NT2/D1 (cell line): ENCODE results near the gene USP7.

Source experiments
- DNase-seq: peaks from one replicate; pipeline ENCODE4 v3.0.0-alpha.2; 2011; ENCODE audit warnings: low read depth, low spot score
- H3K27me3 ChIP-seq: 2 replicates; pipeline ENCODE4 v1.6.0; 2011; ENCODE audit warnings: mild to moderate bottlenecking; ENCODE audit not compliant: insufficient read length, insufficient read depth
- H3K36me3 ChIP-seq: 2 replicates; pipeline ENCODE4 v1.6.1; 2011; ENCODE audit warnings: mild to moderate bottlenecking, low read length, mixed read lengths; ENCODE audit not compliant: insufficient read depth, insufficient read length
- H3K4me1 ChIP-seq: 2 replicates; pipeline ENCODE4 v1.5.1; 2011; ENCODE audit not compliant: insufficient read depth, insufficient read length
- H3K4me3 ChIP-seq: 2 replicates; pipeline ENCODE4 v1.5.1; 2011; ENCODE audit warnings: low read depth; ENCODE audit not compliant: insufficient read length
- H3K9ac ChIP-seq: 2 replicates; pipeline ENCODE4 v1.6.0; 2011; ENCODE audit warnings: low read depth; ENCODE audit not compliant: insufficient read length
- H3K9me3 ChIP-seq: 2 replicates; pipeline ENCODE4 v1.5.1; 2011; ENCODE audit warnings: mild to moderate bottlenecking, low read length; ENCODE audit not compliant: insufficient read depth
- SUZ12 ChIP-seq: IDR thresholded peaks from 2 replicates; pipeline ENCODE4 v1.6.1; 2011; ENCODE audit not compliant: insufficient read length, insufficient read depth; ENCODE audit errors: extremely low read depth
- YY1 ChIP-seq: IDR thresholded peaks from 2 replicates; pipeline ENCODE4 v1.6.1; 2011; ENCODE audit not compliant: insufficient read length, insufficient read depth
- ZNF274 ChIP-seq: IDR thresholded peaks from 2 replicates; pipeline ENCODE4 v1.6.1; 2011; ENCODE audit warnings: mild to moderate bottlenecking, low read depth, low read length

USP7 gene

DNA sequence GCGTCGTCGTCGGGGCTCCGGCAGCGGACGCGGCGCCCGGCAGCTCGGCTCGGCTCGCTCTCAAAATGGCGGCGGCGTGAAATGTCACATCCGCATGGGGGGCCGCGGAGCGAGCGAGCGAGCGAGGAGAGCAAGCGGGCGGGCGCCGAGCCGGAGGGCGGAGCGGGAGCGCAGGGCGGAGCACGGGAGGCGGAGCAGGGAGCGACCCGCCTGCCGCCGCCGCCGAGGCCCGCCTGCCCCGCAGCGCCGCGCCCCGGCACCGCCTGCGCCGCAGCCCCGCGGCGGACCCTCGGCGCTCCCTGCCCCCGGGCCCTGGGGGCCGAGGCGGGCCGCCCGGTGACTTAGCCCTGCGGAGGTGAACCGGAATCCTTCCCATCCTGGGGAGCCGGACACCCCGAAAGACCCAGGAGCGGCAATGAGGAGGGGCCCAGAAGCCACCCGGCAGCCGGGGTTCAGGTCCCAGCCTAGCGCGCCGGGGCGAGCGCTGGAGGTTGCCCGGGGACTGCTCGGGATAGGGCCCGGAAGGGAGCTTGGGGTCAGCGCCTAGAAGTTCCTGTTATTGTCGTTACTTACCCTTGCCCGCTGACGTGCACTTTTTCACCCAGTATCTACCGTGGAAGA lies at the start of gene USP7:
USP7 (minus strand) TSS at position 86 of the 621 bp plus-strand sequence. CDS start 621 bp downstream, outside the sequence.
- H3K4me3 ChIP-seq: peak within 1 kb of the TSS; percentile 89
- H3K9ac ChIP-seq: peak within 1 kb of the TSS; percentile 93
- TF ChIP-seq ZNF274 (no peak), YY1 (peak; percentile 55), SUZ12 (no peak)
- peaks cover 13% of the 10 kb centered on the region for H3K4me1 ChIP-seq
- peaks cover 12% of the 10 kb centered on the region for H3K27me3 ChIP-seq
- no peaks in the 10 kb centered on the region for H3K36me3 ChIP-seq
- DNase-seq: peak; percentile 89
- no peaks in the 10 kb centered on the region for H3K9me3 ChIP-seq

DNA sequence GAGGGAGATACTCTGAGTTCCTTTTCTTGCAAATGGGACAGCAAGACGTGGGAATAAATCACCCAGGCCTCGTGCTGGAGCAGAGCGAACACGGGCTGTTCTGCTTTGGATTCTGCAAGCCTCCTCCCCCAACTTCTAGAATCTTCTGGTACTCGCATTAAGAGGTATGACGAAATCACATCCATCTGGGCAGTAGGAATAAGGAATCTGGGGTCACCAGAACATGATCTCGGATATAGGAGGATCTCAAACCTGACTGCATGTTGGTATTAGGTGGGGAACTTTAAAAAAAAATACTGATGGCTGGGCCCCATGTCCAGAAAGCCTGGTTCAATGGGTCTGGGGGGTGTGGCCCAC lies 49.8 kb upstream of the USP7 start:
- DNase-seq: no peak
- H3K36me3 ChIP-seq: no peaks in the 10 kb centered on the region
- peaks cover 5% of the 10 kb centered on the region for H3K4me1 ChIP-seq
- H3K4me3 ChIP-seq: no peak overlapping the region
- peaks cover 11% of the 10 kb centered on the region for H3K9me3 ChIP-seq
- no peaks in the 10 kb centered on the region for H3K27me3 ChIP-seq
- no peak overlapping the region for H3K9ac ChIP-seq
- TF ChIP-seq YY1 (no peak), ZNF274 (no peak)

DNA sequence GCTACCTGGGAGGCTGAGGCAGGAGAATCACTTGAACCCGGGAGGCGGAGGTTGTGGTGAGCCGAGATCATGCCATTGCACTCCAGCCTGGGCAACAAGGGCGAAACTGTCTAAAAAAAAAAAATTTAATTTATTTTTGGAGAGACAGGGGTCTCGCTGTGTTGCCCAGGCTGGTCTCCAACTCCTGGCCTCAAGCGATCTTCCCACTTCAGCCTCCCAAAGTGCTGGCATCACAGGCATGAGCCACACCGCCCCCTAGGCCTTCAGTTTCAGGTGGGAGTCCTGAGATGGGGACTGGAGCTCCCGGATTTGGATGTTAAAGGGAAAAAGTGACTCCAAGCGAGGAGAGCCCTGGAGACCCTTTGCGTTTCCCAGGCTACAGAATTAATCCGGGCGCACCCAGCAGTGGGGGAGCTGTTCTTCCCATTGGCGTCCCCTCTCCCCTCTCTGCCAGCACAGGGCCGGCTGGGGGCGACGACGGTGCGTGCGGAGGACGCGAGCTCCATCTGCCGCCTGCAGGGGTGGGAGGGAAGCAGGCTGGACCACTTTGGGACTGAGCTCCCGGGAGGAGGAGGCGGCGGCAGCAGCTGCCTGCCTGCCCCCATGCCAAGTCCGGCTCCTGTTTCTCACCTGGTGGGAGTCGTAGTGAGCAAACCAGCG lies 49.3 kb upstream of the USP7 start:
- no peak overlapping the region for H3K4me3 ChIP-seq
- no peaks in the 10 kb centered on the region for H3K36me3 ChIP-seq
- peaks cover 11% of the 10 kb centered on the region for H3K9me3 ChIP-seq
- H3K27me3 ChIP-seq: no peaks in the 10 kb centered on the region
- TF ChIP-seq ZNF274 (no peak), YY1 (no peak), SUZ12 (no peak)
- H3K4me1 ChIP-seq: peaks cover 4% of the 10 kb centered on the region
- DNase-seq: peak; percentile 48
- no peak overlapping the region for H3K9ac ChIP-seq

DNA sequence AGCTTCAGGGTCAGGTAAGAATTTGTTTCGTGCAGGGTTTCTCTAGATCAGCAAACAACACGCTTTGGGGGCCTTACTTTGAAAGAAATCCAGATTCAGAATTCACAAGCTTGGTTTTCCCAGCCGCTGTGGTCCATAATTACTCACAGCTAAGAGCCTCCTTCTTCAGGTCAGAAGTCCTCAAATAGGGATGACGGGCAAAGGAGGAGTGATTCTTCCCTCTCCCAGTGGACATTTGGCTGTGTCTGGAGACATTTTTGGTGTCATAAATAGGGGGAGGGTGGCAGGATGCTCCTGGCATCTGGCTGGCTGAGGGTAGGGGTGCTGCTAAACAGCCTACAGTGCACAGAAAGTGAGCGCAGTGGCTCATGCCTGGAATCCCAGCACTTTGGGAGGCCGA lies 48.6 kb upstream of the USP7 start:
- no peaks in the 10 kb centered on the region for H3K27me3 ChIP-seq
- H3K4me3 ChIP-seq: no peak overlapping the region
- no peak for DNase-seq
- no peak overlapping the region for H3K9ac ChIP-seq
- peaks cover 7% of the 10 kb centered on the region for H3K4me1 ChIP-seq
- H3K9me3 ChIP-seq: peaks cover 11% of the 10 kb centered on the region
- no peaks in the 10 kb centered on the region for H3K36me3 ChIP-seq
- TF ChIP-seq ZNF274 (no peak), SUZ12 (no peak), YY1 (no peak)

DNA sequence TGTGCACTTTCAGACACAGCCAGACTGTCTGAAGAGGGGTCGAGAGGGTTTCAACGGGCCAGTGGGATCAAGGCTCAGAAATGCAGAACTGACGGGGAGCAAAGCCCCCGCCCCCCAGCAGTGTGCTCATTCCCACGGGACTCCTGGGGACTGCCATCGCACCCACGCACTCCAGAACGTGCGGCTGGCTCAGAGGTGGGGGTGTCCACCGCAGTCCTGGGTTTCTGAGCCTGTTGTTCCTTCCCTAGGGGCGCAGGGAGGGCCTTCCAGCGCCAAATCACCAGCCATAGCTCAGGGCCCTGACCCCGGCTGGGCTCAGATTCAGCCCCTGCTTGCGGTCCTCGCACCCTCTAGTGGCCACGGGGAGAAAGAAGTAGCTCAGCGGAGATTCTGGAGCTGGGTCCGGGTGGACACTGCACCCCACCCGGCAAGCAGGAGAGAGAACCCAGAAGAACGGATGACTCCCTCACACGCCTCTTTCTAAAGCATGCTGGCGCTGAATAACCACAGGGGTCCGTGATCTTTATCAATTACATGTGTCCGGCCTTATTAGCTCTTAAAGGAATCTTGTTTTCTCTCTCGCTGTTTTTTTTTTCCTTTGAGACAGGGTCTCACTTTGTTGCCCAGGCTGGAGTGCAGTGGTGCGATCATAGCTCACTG lies 45.0 kb upstream of the USP7 start:
- no peaks in the 10 kb centered on the region for H3K9me3 ChIP-seq
- no peaks in the 10 kb centered on the region for H3K36me3 ChIP-seq
- TF ChIP-seq SUZ12 (no peak), ZNF274 (no peak), YY1 (no peak)
- peak overlapping the region; percentile 25 for H3K4me3 ChIP-seq
- peaks cover 8% of the 10 kb centered on the region for H3K4me1 ChIP-seq
- H3K9ac ChIP-seq: peak overlapping the region; percentile 68
- DNase-seq: peak; percentile 80
- H3K27me3 ChIP-seq: no peaks in the 10 kb centered on the region

DNA sequence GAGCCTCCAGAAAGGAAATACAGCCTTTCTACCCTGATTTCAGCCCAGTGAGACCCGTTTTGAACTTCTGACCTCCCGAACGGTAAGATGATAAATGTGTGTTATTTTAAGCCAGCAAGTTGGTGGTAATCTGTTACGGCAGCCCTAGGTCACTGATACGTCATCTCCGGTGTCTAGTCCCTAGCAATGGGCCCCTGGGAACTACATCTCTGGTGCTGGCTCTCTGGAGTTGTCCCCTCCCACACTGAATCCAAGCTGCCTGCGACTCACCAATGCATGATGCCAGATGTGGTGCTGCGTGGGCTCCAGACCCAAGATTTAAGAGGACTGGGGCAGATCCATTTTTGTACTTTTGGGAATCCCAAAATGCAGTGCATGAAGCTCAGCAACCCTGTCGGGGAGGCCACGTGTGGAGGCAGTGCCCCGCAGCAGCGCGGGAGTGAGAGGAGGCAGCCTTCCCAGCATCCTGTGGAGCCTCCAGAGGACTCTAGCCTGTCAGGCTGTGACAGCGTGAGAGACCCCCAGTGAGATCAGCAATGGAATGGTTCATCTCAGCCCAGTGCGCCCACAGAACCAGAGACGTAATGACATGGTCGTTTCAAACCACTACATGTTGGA lies 43.6 kb upstream of the USP7 start:
- H3K9me3 ChIP-seq: no peaks in the 10 kb centered on the region
- no peaks in the 10 kb centered on the region for H3K27me3 ChIP-seq
- no peaks in the 10 kb centered on the region for H3K36me3 ChIP-seq
- H3K4me3 ChIP-seq: no peak overlapping the region
- DNase-seq: no peak
- no peak for TF ChIP-seq YY1
- TF ChIP-seq ZNF274: no peak
- no peak for TF ChIP-seq SUZ12
- H3K9ac ChIP-seq: no peak overlapping the region
- peaks cover 8% of the 10 kb centered on the region for H3K4me1 ChIP-seq

DNA sequence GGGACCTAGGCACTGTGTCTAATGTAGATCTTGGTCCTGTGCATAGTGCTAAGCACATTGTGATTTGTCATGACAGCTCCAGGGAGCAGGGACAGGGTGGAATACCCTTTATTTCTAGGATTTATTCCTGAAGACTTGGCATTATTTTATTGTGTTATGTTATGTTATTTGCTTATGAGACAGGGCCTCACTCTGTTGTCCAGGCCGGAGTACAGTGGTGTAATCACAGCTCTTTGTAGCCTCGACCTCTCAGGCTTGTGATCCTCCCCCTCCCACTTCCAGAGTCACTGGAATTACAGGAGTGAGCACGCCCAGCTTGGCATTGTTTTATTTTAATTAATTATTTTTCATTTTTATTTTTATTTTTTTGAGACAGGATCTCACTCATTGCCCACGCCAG lies 40.5 kb upstream of the USP7 start:
- H3K4me3 ChIP-seq: no peak overlapping the region

More for the DNA sequence above, 40.5 kb upstream of the USP7 start:
- no peak for TF ChIP-seq SUZ12
- TF ChIP-seq ZNF274: no peak
- TF ChIP-seq YY1: no peak
- Histone ChIP-seq H3K4me1 (peaks cover 8% of the 10 kb centered on the region), H3K9me3 (no peaks in the 10 kb centered on the region), H3K9ac (no peak overlapping the region), H3K27me3 (no peaks in the 10 kb centered on the region), H3K36me3 (no peaks in the 10 kb centered on the region)
- DNase-seq: no peak
